NT2/D1 (cell line): ENCODE data around the gene CDC25B.

Source experiments
- DNase-seq: peaks from one replicate; pipeline ENCODE4 v3.0.0-alpha.2; 2011; ENCODE audit warnings: low read depth, low spot score
- H3K27me3 ChIP-seq: 2 replicates; pipeline ENCODE4 v1.6.0; 2011; ENCODE audit warnings: mild to moderate bottlenecking; ENCODE audit not compliant: insufficient read length, insufficient read depth
- H3K36me3 ChIP-seq: 2 replicates; pipeline ENCODE4 v1.6.1; 2011; ENCODE audit warnings: mild to moderate bottlenecking, low read length, mixed read lengths; ENCODE audit not compliant: insufficient read depth, insufficient read length
- H3K4me1 ChIP-seq: 2 replicates; pipeline ENCODE4 v1.5.1; 2011; ENCODE audit not compliant: insufficient read depth, insufficient read length
- H3K4me3 ChIP-seq: 2 replicates; pipeline ENCODE4 v1.5.1; 2011; ENCODE audit warnings: low read depth; ENCODE audit not compliant: insufficient read length
- H3K9ac ChIP-seq: 2 replicates; pipeline ENCODE4 v1.6.0; 2011; ENCODE audit warnings: low read depth; ENCODE audit not compliant: insufficient read length
- H3K9me3 ChIP-seq: 2 replicates; pipeline ENCODE4 v1.5.1; 2011; ENCODE audit warnings: mild to moderate bottlenecking, low read length; ENCODE audit not compliant: insufficient read depth
- SUZ12 ChIP-seq: IDR thresholded peaks from 2 replicates; pipeline ENCODE4 v1.6.1; 2011; ENCODE audit not compliant: insufficient read length, insufficient read depth; ENCODE audit errors: extremely low read depth
- YY1 ChIP-seq: IDR thresholded peaks from 2 replicates; pipeline ENCODE4 v1.6.1; 2011; ENCODE audit not compliant: insufficient read length, insufficient read depth
- ZNF274 ChIP-seq: IDR thresholded peaks from 2 replicates; pipeline ENCODE4 v1.6.1; 2011; ENCODE audit warnings: mild to moderate bottlenecking, low read depth, low read length

CDC25B gene

DNA sequence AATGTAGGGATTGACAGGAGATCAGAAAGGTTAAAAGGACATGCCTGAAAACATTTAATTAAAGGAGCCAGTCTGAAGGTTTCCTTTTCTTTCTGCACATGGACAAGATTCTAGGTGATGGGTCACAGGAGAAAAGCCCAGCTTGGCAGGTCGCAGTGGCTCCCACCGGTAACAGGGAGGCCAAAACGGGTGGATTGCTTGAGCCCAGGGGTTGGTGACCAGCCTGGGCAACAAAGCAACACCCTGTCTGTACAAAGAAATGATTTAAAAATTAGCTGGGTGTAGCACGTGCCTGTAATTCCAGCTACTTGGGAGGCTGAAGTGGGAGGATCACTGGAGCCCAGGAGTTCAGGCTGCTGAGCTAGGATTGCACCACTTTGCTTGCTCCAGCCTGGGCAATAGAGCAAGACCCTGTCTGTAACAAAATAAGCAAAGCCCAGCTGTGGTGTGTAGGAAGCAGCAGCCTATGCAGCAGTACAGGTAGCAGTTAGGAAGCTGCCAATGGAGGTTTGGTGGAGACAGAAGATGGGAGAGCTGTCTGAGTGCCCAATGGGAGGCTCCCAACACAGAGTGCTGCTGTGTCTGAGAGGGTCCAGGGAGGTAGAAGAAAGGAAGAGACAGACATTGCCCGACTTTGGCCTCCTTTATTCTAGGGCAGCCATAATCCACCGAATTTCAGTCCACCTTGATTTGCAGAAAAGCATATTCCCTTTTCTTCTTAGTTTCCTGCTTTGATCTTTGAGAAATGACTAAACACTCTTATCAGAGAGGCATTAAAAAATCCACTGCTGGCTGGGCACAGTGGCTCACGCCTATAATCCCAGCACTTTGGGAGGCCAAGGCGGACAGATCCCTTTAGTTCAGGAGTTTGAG lies 17.1 kb downstream of the CDC25B start:
- H3K4me3 ChIP-seq = no peak overlapping the region
- peaks cover 4% of the 10 kb centered on the region for H3K4me1 ChIP-seq
- no peaks in the 10 kb centered on the region for H3K36me3 ChIP-seq
- H3K9ac ChIP-seq = no peak overlapping the region
- no peaks in the 10 kb centered on the region for H3K9me3 ChIP-seq
- no peaks in the 10 kb centered on the region for H3K27me3 ChIP-seq
- no peak for DNase-seq
- TF ChIP-seq ZNF274 = no peak
- no peak for TF ChIP-seq SUZ12
- TF ChIP-seq YY1 = no peak

DNA sequence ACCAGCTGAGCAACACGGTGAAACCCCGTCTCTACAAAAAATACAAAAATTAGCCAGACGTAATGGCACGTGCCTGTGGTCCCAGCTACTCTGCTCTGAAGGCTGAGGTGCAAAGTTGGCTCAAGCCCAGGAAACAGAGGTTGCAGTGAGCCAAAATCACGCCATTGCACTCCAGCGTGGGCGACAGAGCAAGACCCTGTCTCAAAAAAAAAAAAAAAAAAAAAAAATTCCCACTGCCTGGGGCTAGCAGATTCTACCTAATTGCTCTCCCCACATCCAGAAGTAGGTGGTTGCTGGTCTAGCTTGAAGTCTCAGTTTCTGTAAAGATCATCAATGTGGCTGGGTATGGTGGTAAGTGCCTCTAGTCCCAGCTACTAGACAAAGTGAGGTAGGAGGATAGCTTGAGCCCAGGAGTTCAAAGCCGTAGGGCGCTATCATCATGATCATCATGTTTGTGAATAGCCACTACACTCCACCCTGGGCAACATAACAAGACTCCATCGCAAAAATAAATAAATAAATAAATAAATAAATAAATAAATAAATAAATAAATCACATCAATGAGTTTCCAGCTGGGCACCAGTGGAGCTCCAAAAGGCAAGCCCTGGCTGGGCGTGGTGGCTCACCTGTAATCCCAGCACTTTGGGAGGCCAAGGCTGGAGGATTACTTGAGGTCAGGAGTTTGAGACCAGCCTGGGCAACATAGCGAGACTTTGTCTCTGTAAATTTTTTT lies 17.9 kb downstream of the CDC25B start:
- H3K36me3 ChIP-seq = no peaks in the 10 kb centered on the region
- no peaks in the 10 kb centered on the region for H3K9me3 ChIP-seq
- peaks cover 3% of the 10 kb centered on the region for H3K4me1 ChIP-seq
- TF ChIP-seq ZNF274 (no peak), YY1 (no peak), SUZ12 (no peak)
- no peak overlapping the region for H3K4me3 ChIP-seq
- H3K9ac ChIP-seq = no peak overlapping the region
- H3K27me3 ChIP-seq = no peaks in the 10 kb centered on the region
- no peak for DNase-seq

DNA sequence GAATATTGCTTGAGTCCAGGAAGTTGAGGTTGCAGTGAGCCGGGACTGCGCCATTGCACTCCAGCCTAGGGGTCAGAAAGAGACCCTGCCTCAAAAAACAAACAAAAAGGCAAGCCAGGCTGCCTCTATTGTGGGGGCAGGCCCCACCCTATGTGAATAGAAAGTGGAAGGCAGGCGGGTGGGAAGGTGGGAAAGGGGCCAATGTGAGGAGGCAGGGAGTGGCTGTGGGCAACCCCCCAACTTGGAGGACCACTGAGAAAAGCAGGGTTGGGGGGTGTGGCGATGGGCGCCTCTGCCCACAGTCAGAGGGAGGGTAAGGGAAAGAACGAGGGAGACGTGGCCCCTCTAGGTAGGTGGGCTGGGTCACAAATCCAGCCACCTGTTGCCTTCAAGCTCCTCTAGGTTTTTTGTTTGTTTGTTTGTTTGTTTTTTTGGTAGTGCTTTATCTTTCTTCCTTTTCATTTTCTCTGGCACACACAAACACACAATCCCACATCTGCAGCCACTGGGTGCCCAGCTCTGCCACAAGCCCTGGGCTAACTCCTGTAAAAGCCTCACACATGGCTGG lies 18.9 kb downstream of the CDC25B start:
- Histone ChIP-seq H3K9me3 (no peaks in the 10 kb centered on the region), H3K36me3 (no peaks in the 10 kb centered on the region), H3K4me1 (peaks cover 7% of the 10 kb centered on the region), H3K4me3 (no peak overlapping the region), H3K27me3 (no peaks in the 10 kb centered on the region), H3K9ac (no peak overlapping the region)
- no peak for DNase-seq
- no peak for TF ChIP-seq YY1
- TF ChIP-seq ZNF274 = no peak
- no peak for TF ChIP-seq SUZ12

GRCh38 chr20:3815703-3816315 lies 19.7 kb downstream of the CDC25B start:
- H3K9ac ChIP-seq = no peak overlapping the region
- no peaks in the 10 kb centered on the region for H3K27me3 ChIP-seq
- no peak overlapping the region for H3K4me3 ChIP-seq
- H3K36me3 ChIP-seq = no peaks in the 10 kb centered on the region
- peaks cover 7% of the 10 kb centered on the region for H3K4me1 ChIP-seq
- DNase-seq = no peak
- TF ChIP-seq SUZ12 = no peak
- no peak for TF ChIP-seq ZNF274
- TF ChIP-seq YY1 = no peak
- no peaks in the 10 kb centered on the region for H3K9me3 ChIP-seq

DNA sequence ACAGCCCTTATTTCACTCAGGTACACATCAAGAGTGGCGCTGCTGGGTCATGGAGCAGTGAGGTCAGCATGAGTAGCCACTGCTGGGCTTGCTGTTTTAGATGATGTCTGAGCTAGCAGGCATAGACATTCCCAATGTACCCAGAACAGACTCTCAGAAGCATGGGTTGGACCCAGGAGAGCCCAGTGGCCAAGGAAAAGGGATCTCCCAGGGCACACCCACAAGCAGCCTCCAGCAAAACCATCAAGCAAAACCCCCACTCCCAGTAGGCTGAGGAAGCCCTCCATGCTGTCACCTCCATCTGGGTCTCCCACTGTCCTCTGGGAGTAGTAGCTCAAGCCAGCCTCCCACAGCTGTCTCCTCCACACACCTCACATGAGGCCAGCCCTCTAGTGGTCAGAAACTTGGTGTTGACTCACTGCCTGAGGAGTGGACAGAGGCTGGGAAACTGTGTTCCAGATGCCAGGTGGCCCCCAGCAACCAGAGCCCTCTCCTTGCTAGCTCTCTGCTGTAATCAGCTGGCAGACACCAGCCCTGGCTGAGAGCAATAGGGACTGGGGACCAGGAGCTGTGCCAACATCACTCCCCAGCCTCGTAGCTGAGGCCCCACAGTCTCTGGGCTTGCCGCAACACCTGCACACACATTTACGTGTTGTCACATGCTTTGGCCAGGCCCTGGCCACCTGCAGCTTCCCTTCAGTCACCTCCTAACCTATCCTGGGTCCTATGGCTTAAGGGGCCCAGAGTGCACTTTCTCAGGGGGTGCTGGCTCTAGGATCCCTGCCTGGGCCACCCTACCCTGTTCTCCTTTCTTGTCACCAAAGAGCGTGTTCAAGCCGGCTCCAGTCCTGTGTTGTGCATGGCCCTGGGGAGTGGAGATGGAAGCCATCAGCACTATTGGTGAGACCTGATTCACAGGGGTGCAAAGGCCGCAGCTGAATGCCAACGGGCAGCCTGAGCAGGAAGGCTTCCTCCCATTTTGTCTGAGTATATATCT lies 22.3 kb downstream of the CDC25B start:
- Histone ChIP-seq H3K4me1 (peaks cover 4% of the 10 kb centered on the region), H3K27me3 (no peaks in the 10 kb centered on the region), H3K4me3 (no peak overlapping the region), H3K9ac (peak overlapping the region; percentile 47), H3K9me3 (no peaks in the 10 kb centered on the region), H3K36me3 (peaks cover 12% of the 10 kb centered on the region)
- TF ChIP-seq ZNF274 = no peak
- no peak for TF ChIP-seq YY1
- no peak for TF ChIP-seq SUZ12
- DNase-seq = no peak

DNA sequence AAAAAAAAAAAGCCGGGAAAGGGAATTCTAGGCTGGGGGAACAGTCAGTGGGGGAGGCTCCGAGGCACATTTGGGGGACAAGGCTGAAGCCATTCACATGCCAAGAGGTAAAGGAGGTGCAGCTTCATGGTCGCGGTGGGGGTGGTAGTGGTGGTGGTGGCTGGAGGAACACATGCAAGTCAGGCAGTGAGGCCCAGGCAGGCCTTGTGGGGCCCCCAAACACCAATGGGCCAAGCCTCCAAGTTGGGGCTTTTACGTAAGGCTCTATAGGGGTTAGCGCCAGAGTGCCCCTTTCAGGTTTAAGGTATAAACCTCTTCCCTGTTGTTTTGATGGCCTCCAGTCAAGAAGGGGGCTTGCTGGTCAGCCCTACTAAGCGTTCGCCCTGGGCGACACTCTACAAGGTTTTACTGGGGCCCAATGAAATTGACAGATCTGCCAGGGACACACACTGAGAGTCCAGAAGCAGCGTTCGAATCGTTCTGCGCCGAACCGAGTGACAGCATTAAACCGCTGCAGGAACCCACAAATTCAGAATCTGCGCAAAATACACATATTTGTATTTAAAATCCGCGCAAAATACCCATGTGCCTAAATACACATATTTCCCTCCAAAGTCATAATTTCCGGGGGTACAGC lies 23.4 kb downstream of the CDC25B start:
- Histone ChIP-seq H3K27me3 (no peaks in the 10 kb centered on the region), H3K4me1 (peaks cover 4% of the 10 kb centered on the region), H3K9ac (peak overlapping the region; percentile 70), H3K9me3 (no peaks in the 10 kb centered on the region), H3K36me3 (peaks cover 22% of the 10 kb centered on the region), H3K4me3 (peak overlapping the region; percentile 77)
- no peak for DNase-seq
- TF ChIP-seq ZNF274 = no peak
